ENCODE results near the gene ZKSCAN5. TPM values are rescaled to one million over a fixed set of nuclear protein-coding genes. Genes with fewer than 3 reads are reported as not detected.
"Not testable (repeated sequence)": the region's sequence is repeated elsewhere in the genome, so short reads cannot be mapped to it uniquely, and the experiment has no call there.

The ZKSCAN5 gene
- total and polyA plus RNA-seq, 2 experiments from 2014 or later: 4.6 to 13.4 TPM

GRCh38 chr7:99501236-99501635 lies 3.2 kb upstream of the ZKSCAN5 start:
- peaks cover 32% of the 10 kb centered on the region; the same call in 1 of the 2 replicates for H3F3A ChIP-seq (replicated peaks; ENCODE audit: low read depth)
- H3K27me3 ChIP-seq (ENCODE audit: insufficient read depth); ATAC-seq; H3K9me2 ChIP-seq (ENCODE audit: insufficient read depth); H3K27ac Mint-ChIP-seq; H3K9me3 Mint-ChIP-seq; H3K27ac ChIP-seq (ENCODE audit: low read depth); H2AFZ ChIP-seq: not testable (repeated sequence)
- H3K36me3 ChIP-seq (ENCODE audit: insufficient read depth): peaks cover 12% of the 10 kb centered on the region
- Mint-ChIP-seq H3K4me1 (peaks cover 22% of the 10 kb centered on the region), H3K27me3 (ENCODE audit: insufficient read depth, low read depth, poor library complexity) (peaks cover 10% of the 10 kb centered on the region), H3K4me3 (peak overlapping the region; percentile 99; the same call in 2 of the 3 replicates), H3K36me3 (ENCODE audit: low read depth) (peaks cover 24% of the 10 kb centered on the region)
- peak overlapping the region; percentile 85 for H3K4me3 ChIP-seq
- peak overlapping the region; percentile 94; the same call in 1 of the 2 replicates for H3K4me2 ChIP-seq
- peaks cover 22% of the 10 kb centered on the region for H4K20me1 ChIP-seq (replicated peaks; ENCODE audit: insufficient read depth)
- H3K79me2 ChIP-seq (replicated peaks; ENCODE audit: insufficient read depth): peaks cover 52% of the 10 kb centered on the region
- peaks cover 26% of the 10 kb centered on the region for H3K4me1 ChIP-seq (ENCODE audit: insufficient read depth)
- DNase-seq (ENCODE audit: low spot score): peak; percentile 56

GRCh38 chr7:99504281-99504602 lies 220 bp upstream of the ZKSCAN5 start:
- Mint-ChIP-seq H3K4me1 (peaks cover 14% of the 10 kb centered on the region), H3K36me3 (ENCODE audit: low read depth) (peaks cover 14% of the 10 kb centered on the region), H3K27me3 (ENCODE audit: insufficient read depth, low read depth, poor library complexity) (peaks cover 9% of the 10 kb centered on the region), H3K27ac (peak overlapping the region; percentile 98), H3K4me3 (peak overlapping the region; percentile 91), H3K9me3 (peaks cover 9% of the 10 kb centered on the region; the same call in 1 of the 3 replicates)
- H3K79me2 ChIP-seq (replicated peaks; ENCODE audit: insufficient read depth): peaks cover 51% of the 10 kb centered on the region
- H3K27me3 ChIP-seq (ENCODE audit: insufficient read depth): no peaks in the 10 kb centered on the region
- H3K4me2 ChIP-seq: peak overlapping the region; percentile 85; the same call in 1 of the 2 replicates
- H3F3A ChIP-seq (replicated peaks; ENCODE audit: low read depth): peaks cover 21% of the 10 kb centered on the region; the same call in 1 of the 2 replicates
- no peaks in the 10 kb centered on the region for H3K9me2 ChIP-seq (ENCODE audit: insufficient read depth)
- peak; percentile 100 for DNase-seq (ENCODE audit: low spot score)
- peak overlapping the region; percentile 88 for H3K4me3 ChIP-seq
- ATAC-seq: peak; percentile 85
- H2AFZ ChIP-seq: peak overlapping the region; percentile 98; the same call in 1 of the 2 replicates
- H3K36me3 ChIP-seq (ENCODE audit: insufficient read depth): no peaks in the 10 kb centered on the region
- H4K20me1 ChIP-seq (replicated peaks; ENCODE audit: insufficient read depth): peaks cover 3% of the 10 kb centered on the region; the same call in 1 of the 2 replicates
- H3K27ac ChIP-seq (ENCODE audit: low read depth): peak overlapping the region; percentile 63; the same call in 1 of the 2 replicates
- H3K4me1 ChIP-seq (ENCODE audit: insufficient read depth): peaks cover 17% of the 10 kb centered on the region
- TF ChIP-seq ZNF114 (CRISPR knock-in tag; IDR thresholded peaks at IDR 0.05): no peak
- TF ChIP-seq ZNF331 (CRISPR knock-in tag; IDR thresholded peaks at IDR 0.05; ENCODE audit: low read depth): no peak
- no peak for TF ChIP-seq NANOG (IDR thresholded peaks at IDR 0.05; ENCODE audit: borderline replicate concordance)
- no peak for TF ChIP-seq JUNB (IDR thresholded peaks at IDR 0.05; ENCODE audit: unreplicated experiment)
- no peak for TF ChIP-seq STAT1 (IDR thresholded peaks at IDR 0.05; ENCODE audit: unreplicated experiment)
- TF ChIP-seq EZH2phosphoT487 (IDR thresholded peaks at IDR 0.05; ENCODE audit: unreplicated experiment): no peak
- no peak for TF ChIP-seq ETS1 (IDR thresholded peaks at IDR 0.05)
- TF ChIP-seq CTCF (conservative IDR thresholded peaks at IDR 0.05; ENCODE audit: low read depth in 2 of 2): no peak
- TF ChIP-seq ZNF462 (CRISPR knock-in tag; IDR thresholded peaks at IDR 0.05): no peak
